SW480 (cell line): ENCODE results near the gene DEF6.
A peak's percentile ranks its signal among the peaks of the same experiment; 100 is the strongest.

Experiments used
- DNase-seq: peaks from one replicate; pipeline ENCODE4 v3.0.0-alpha.2; 2016; ENCODE audit warnings: low spot score

DEF6 gene

DNA sequence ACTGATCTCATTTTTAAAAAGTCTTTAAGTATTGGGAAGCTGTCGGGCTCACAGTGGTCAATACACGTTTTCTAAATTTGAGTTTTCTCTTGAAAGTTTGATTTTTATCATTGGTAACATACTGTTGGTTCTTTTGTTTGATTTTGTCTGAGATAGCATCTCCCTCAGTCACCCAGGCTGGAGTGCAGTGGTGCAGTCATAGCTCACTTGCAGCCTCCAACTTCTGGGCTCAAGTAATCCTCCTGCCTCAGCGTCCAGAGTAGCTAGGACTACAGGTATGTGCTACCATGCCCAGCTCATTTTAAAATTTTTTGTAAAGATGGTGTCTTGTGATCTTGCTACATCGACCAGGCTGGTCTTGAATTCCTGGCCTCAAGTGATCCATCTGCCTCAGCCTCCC lies 53.8 kb downstream of the DEF6 start:
- no peak for DNase-seq

GRCh38 chr6:35352735-35353134 lies 55.1 kb downstream of the DEF6 start:
- DNase-seq = no peak

GRCh38 chr6:35354361-35355135 lies 56.9 kb downstream of the DEF6 start:
- DNase-seq = no peak

DNA sequence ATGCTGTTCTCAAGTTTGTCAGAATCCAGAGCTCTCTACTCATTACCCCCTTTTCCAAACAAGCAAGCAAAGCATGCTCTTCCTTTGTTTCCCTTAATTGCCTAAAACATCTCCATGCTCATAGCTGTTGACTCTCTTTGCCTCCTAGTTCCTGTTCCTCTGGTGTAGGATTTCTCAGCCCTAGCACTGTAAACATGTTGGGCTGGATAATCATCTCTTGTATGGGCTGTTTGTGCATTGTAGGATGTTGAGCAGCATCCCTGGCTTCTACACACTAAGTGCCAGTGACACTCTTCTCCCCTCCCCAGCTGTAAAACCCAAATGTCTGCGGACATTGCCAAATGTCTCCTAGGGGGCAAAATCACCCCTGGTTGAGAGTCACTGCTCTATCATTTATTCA lies 58.8 kb downstream of the DEF6 start:
- DNase-seq = no peak

DNA sequence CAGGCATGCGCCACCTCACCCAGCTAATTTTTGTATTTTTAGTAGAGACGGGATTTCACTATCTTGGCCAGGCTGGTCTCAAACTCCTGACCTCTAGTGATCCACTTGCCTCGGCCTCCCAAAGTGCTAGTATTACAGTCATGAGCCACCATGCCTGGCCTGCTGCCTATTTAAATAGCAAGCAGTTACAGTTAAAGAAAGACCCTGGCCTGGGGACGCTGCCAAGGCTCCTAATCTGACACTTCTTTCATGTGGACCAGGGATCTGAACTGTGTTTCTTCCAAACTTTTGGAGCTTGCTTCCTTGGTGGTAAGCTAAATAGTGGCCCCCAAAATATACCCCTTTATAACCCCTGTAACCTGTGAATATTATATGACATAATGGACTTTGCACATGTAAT lies 60.1 kb downstream of the DEF6 start:
- no peak for DNase-seq

DNA sequence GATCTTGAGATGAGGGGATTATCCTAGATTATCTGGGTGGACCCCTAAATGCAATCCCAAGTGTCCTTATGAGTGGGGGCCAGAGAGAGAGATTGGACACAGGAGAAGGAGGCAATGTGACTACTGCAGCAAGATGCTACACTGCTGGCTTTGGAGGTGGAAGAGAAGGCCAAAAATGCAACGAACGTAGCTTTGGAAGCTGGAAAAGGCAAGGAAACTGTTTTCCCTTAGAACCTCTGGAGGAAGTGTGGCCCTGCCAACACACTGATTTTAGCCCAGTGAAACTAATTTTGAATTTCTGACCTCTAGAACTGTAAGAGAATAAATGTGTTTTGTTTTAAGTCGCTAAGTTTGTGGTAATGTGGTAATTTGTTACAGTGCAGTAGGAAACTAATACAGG lies 60.5 kb downstream of the DEF6 start:
- DNase-seq = no peak

GRCh38 chr6:35359346-35359743 lies 61.7 kb downstream of the DEF6 start:
- DNase-seq = no peak

DNA sequence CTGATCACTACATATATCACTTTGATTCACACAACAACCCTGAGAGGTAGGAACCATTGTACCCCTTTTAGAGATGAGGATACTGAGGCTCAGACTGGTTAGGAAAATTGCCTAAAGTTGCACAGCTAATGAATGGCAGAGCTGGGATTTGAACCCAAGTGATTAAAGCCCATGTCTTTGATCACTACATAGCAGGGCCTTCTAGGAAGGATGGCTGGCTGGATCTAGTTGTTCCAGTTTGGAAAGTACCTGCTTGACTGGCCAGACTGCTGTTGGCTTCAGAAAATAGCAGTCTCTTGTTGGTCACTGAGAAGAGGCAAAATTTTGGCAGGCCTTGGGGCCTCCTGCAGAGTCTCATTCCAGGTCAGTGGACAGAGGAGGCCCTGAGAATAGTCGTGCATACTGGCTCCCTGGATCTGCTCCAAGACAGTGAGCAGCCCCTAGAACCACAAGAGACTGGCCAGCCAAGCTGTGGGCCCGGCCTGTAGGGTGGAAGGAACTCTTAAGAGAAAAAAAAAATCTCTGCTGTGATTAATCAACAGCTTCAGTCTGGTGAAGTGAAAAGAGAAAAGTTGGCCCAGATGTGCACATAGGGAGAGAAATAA lies 62.2 kb downstream of the DEF6 start:
- no peak for DNase-seq

- DNase-seq = no peak
These were observed 62.9 kb downstream of the DEF6 start for GRCh38 chr6:35360349-35361138.

- DNase-seq = no peak
These were observed 64.6 kb downstream of the DEF6 start for GRCh38 chr6:35362200-35362599.

DNA sequence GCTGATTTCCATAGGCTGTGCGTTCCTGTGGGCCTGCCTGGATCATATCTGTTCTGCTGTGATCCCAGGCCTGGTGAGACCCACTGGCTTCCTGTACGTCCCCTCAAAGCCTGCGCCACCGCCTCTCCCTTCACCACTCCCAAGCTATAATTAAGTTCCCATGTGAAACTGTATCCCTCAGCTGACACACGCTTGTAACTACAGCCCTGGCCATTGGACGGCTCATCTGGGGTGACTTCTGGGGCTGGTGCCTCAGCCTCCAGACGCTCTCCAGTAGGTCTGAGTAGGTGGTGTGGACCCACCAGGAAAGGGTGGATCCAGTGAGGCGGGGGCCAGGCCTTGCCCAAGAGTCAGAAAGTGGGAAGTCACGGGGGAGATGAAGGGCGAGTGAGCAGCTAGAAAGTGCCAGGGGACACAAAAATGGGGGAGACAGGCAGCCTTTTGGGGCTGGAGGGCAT lies 65.7 kb downstream of the DEF6 start:
- DNase-seq = peak; percentile 91

- DNase-seq = no peak
These were observed 68.1 kb downstream of the DEF6 start for GRCh38 chr6:35365594-35366203.

DNA sequence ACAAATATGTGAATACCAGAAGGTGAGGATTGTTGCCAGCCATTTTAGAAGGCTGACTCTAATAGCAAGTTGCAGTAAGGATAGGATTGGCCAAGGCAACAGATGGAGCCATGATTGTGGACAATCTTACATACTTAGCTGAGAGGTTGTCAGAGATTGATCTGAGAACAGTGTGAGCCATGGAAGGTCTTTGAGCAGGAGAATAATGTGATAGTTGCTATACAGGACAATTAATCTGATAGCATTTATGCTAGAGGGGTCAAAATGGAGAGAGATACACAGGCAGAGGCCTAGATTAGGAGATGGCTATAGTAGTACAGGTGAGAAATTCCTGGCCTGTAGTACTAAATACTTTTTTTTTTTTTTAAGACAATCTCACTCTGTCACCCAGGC lies 68.6 kb downstream of the DEF6 start:
- no peak for DNase-seq

DNA sequence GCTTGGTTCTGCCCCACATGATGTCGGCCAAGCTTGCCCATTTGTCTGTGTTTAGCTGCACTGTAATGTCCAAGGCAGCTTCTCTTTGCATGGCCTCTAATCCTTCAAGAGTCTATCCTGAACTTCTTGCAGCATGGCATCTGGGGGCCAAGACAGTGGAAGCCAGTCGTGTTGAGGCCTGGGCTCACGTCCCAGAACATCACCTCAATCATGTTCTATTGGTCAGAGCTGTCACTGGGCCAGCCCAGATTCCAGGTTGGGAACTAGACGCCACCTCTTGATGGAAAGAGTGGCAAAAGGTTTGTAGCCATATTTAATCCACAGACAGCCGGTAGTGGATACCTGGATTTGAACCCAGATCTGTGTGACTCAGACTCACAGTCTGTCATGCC lies 70.0 kb downstream of the DEF6 start:
- DNase-seq = no peak

- peak; percentile 95 for DNase-seq
These were observed 70.6 kb downstream of the DEF6 start for GRCh38 chr6:35368038-35368887.

- DNase-seq = peak; percentile 93
These were observed 72.6 kb downstream of the DEF6 start for GRCh38 chr6:35370124-35370741.

DNA sequence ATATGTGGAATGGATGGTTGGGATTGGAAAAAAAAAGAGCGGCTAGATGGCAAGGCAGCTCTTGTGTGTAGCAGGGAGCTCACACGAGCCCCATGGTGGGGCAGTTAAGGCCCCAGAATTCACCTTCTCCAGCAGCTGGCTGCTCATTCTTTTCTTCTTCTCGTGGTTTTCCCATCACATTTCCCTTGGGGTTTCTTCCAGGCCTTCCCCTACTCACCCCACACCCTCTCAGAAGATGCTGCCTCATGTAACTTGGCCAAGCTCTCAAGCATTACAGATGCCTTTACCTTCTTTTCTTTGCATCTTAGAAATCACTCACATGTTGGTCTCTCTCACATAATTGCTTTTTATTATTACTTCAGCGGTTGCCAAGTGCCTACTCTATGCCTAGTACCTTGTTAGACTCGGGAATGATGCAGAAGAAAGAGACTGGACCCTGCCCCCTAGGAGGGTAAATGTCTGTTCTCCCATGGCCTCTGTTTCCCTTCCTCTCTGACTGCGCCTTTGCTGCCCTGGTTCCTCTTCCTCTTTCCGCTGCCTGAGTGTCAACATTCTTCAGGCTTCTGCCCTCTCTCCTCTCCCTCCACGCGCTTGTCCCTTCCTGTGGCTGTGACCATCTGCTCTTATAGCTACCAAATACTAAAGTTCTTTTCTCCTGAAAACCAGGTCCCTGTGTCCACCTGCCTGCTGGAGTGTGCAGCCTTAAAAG lies 73.3 kb downstream of the DEF6 start:
- DNase-seq = no peak
